ENCODE measurements around the gene CDC34. TPM values are rescaled to one million over a fixed set of nuclear protein-coding genes. Genes with fewer than 3 reads are reported as not detected.

Gene CDC34
- total RNA-seq, 1 donor from 2014 or later: 169 TPM

- Histone ChIP-seq H3K27me3 (ENCODE audit: control insufficient read depth, insufficient read depth, low read length) (no peaks in the 10 kb centered on the region), H3K4me3 (ENCODE audit: low read depth, low read length) (no peak overlapping the region), H3K36me3 (ENCODE audit: control insufficient read depth, insufficient read depth, low read length) (no peaks in the 10 kb centered on the region)
- DNase-seq (ENCODE audit: low read depth) (no peak), FAIRE-seq (no peak)
- no peak for TF ChIP-seq CTCF (IDR thresholded peaks at IDR 0.05; ENCODE audit: insufficient read depth, low read length, severe bottlenecking)
Observed at GRCh38 chr19:555474-555808, 23.9 kb downstream of the CDC34 start.

- H3K36me3 ChIP-seq (ENCODE audit: control insufficient read depth, insufficient read depth, low read length): no peaks in the 10 kb centered on the region
- FAIRE-seq: no peak
Observed at GRCh38 chr19:556611-557382, 25.2 kb downstream of the CDC34 start.

GRCh38 chr19:558770-559439, 27.3 kb downstream of the CDC34 start:
- TF ChIP-seq CTCF (IDR thresholded peaks at IDR 0.05; ENCODE audit: insufficient read depth, low read length, severe bottlenecking): no peak

More at GRCh38 chr19:556611-557382, 25.2 kb downstream of the CDC34 start:
- no peak for DNase-seq (ENCODE audit: low read depth)
- no peak overlapping the region for H3K4me3 ChIP-seq (ENCODE audit: low read depth, low read length)
- H3K27me3 ChIP-seq (ENCODE audit: control insufficient read depth, insufficient read depth, low read length): no peaks in the 10 kb centered on the region
- no peak for TF ChIP-seq CTCF (IDR thresholded peaks at IDR 0.05; ENCODE audit: insufficient read depth, low read length, severe bottlenecking)

GRCh38 chr19:560121-560520, 28.6 kb downstream of the CDC34 start:
- Histone ChIP-seq H3K36me3 (ENCODE audit: control insufficient read depth, insufficient read depth, low read length) (no peaks in the 10 kb centered on the region), H3K27me3 (ENCODE audit: control insufficient read depth, insufficient read depth, low read length) (no peaks in the 10 kb centered on the region), H3K4me3 (ENCODE audit: low read depth, low read length) (no peak overlapping the region)
- DNase-seq (ENCODE audit: low read depth) (no peak), FAIRE-seq (no peak)
- no peak for TF ChIP-seq CTCF (IDR thresholded peaks at IDR 0.05; ENCODE audit: insufficient read depth, low read length, severe bottlenecking)

More at GRCh38 chr19:558770-559439, 27.3 kb downstream of the CDC34 start:
- H3K27me3 ChIP-seq (ENCODE audit: control insufficient read depth, insufficient read depth, low read length): no peaks in the 10 kb centered on the region
- no peak for FAIRE-seq
- no peaks in the 10 kb centered on the region for H3K36me3 ChIP-seq (ENCODE audit: control insufficient read depth, insufficient read depth, low read length)
- H3K4me3 ChIP-seq (ENCODE audit: low read depth, low read length): no peak overlapping the region
- no peak for DNase-seq (ENCODE audit: low read depth)

GRCh38 chr19:566403-566802, 34.8 kb downstream of the CDC34 start:
- Histone ChIP-seq H3K4me3 (ENCODE audit: low read depth, low read length) (no peak overlapping the region), H3K27me3 (ENCODE audit: control insufficient read depth, insufficient read depth, low read length) (no peaks in the 10 kb centered on the region), H3K36me3 (ENCODE audit: control insufficient read depth, insufficient read depth, low read length) (no peaks in the 10 kb centered on the region)
- TF ChIP-seq CTCF (IDR thresholded peaks at IDR 0.05; ENCODE audit: insufficient read depth, low read length, severe bottlenecking): no peak
- no peak for DNase-seq (ENCODE audit: low read depth)
- FAIRE-seq: no peak

All from bronchial epithelial cell (primary cell).